GM23338 (cell line): ENCODE measurements around the gene WNT9A. TPM values are rescaled to one million over a fixed set of nuclear protein-coding genes. Genes with fewer than 3 reads are reported as not detected.

Source experiments
- ATAC-seq: fragments of 200-7000 bp; cut with Tn5 transposase; 3 replicates; pipeline ENCODE4 v1.9.1; 2020
- DNase-seq: peaks from one replicate; pipeline ENCODE4 v3.0.0-alpha.2; 2015; ENCODE audit warnings: low spot score
- H2AFZ ChIP-seq: fragments of 200-600 bp; sonication (generic); 2 replicates; pipeline ENCODE4 v1.8.0; 2016; ENCODE audit warnings: antibody characterized with exemption, mild to moderate bottlenecking, moderate library complexity
- H3F3A ChIP-seq: fragments of 200-600 bp; sonication (generic); replicated peaks from 2 replicates; pipeline ENCODE4 v1.8.0; 2017; ENCODE audit warnings: antibody characterized with exemption, mixed run types, low read depth
- H3K27ac ChIP-seq: fragments of 200-600 bp; sonication (generic); 2 replicates; pipeline ENCODE4 v1.6.1; 2016; ENCODE audit warnings: low read depth
- H3K27me3 ChIP-seq: fragments of 200-600 bp; sonication (generic); 2 replicates; pipeline ENCODE4 v1.8.0; 2016; ENCODE audit warnings: mild to moderate bottlenecking, mixed run types, moderate library complexity; ENCODE audit not compliant: insufficient read depth
- H3K36me3 ChIP-seq: fragments of 200-600 bp; sonication (generic); 2 replicates; pipeline ENCODE4 v1.8.0; 2016; ENCODE audit warnings: mild to moderate bottlenecking; ENCODE audit not compliant: insufficient read depth
- H3K4me1 ChIP-seq: fragments of 200-600 bp; sonication (generic); 2 replicates; pipeline ENCODE4 v1.8.0; 2016; ENCODE audit warnings: mild to moderate bottlenecking, moderate library complexity; ENCODE audit not compliant: insufficient read depth
- H3K4me2 ChIP-seq: fragments of 200-600 bp; sonication (generic); 2 replicates; pipeline ENCODE4 v1.7.1; 2017; ENCODE audit warnings: mixed run types
- H3K4me3 ChIP-seq: fragments of 200-600 bp; sonication (generic); 2 replicates; pipeline ENCODE4 v1.6.1; 2016; ENCODE audit warnings: mixed run types
- H3K79me2 ChIP-seq: fragments of 200-600 bp; sonication (generic); replicated peaks from 2 replicates; pipeline ENCODE4 v1.8.0; 2017; ENCODE audit warnings: mild to moderate bottlenecking; ENCODE audit not compliant: insufficient read depth
- H3K9me2 ChIP-seq: fragments of 200-600 bp; sonication (generic); 2 replicates; pipeline ENCODE4 v1.8.0; 2017; ENCODE audit not compliant: insufficient read depth
- H4K20me1 ChIP-seq: fragments of 200-600 bp; sonication (generic); replicated peaks from 2 replicates; pipeline ENCODE4 v1.8.0; 2017; ENCODE audit warnings: mild to moderate bottlenecking; ENCODE audit not compliant: insufficient read depth
- H3K27ac Mint-ChIP-seq: 2 replicates; pipeline ENCODE4 v1.8.0; 2020; ENCODE audit warnings: inconsistent platforms, mild to moderate bottlenecking, moderate library complexity, mixed read lengths
- H3K27me3 Mint-ChIP-seq: 3 replicates; pipeline ENCODE4 v1.8.0; 2022; ENCODE audit warnings: low read depth, mild to moderate bottlenecking, moderate library complexity, mixed read lengths, inconsistent platforms; ENCODE audit not compliant: insufficient read depth, poor library complexity
- H3K36me3 Mint-ChIP-seq: 3 replicates; pipeline ENCODE4 v1.8.0; 2021; ENCODE audit warnings: low read depth, mild to moderate bottlenecking, inconsistent platforms, moderate library complexity, mixed read lengths
- H3K4me1 Mint-ChIP-seq: 3 replicates; pipeline ENCODE4 v1.8.0; 2020; ENCODE audit warnings: mild to moderate bottlenecking, inconsistent platforms, mixed read lengths
- H3K4me3 Mint-ChIP-seq: 3 replicates; pipeline ENCODE4 v1.8.0; 2021; ENCODE audit warnings: moderate library complexity, mild to moderate bottlenecking, inconsistent platforms, mixed read lengths
- H3K9me3 Mint-ChIP-seq: 3 replicates; pipeline ENCODE4 v1.8.0; 2020; ENCODE audit warnings: moderate library complexity, mild to moderate bottlenecking, inconsistent platforms, mixed read lengths
- POLR2AphosphoS5 ChIP-seq: IDR thresholded peaks from 2 replicates; pipeline ENCODE4 v1.6.1; 2016; ENCODE audit warnings: antibody characterized with exemption, low read depth
- polyA plus RNA-seq: library from polyadenylated mRNA; unstranded; fragments of >200 nt; fragmentation: Nextera tagmentation; extraction: Ambion mirVana; gene quantifications from 2 replicates; pipeline ENCODE4 v1.2.1, GENCODE V29; 2016
- total RNA-seq: library from RNA; depleted of rRNA; stranded (reverse); fragments of >200 nt; shearing (Covaris generic); gene quantifications from 2 replicates; pipeline ENCODE4 v1.2.3, GENCODE V29; 2014
- TF ChIP-seq, protein P1 (sequence below): IDR thresholded peaks from 2 replicates; pipeline ENCODE4 v1.6.1; 2016; ENCODE audit warnings: antibody characterized with exemption
- TF ChIP-seq, protein P2 (sequence below): fragments of 250-450 bp; sonication (Bioruptor Pico); IDR thresholded peaks from 2 replicates; pipeline ENCODE4 v1.5.0; 2020; ENCODE audit warnings: mild to moderate bottlenecking, moderate library complexity

The WNT9A gene
- total and polyA plus RNA-seq, 2 experiments from 2014 or later: 0.06 to 2.0 TPM

DNA sequence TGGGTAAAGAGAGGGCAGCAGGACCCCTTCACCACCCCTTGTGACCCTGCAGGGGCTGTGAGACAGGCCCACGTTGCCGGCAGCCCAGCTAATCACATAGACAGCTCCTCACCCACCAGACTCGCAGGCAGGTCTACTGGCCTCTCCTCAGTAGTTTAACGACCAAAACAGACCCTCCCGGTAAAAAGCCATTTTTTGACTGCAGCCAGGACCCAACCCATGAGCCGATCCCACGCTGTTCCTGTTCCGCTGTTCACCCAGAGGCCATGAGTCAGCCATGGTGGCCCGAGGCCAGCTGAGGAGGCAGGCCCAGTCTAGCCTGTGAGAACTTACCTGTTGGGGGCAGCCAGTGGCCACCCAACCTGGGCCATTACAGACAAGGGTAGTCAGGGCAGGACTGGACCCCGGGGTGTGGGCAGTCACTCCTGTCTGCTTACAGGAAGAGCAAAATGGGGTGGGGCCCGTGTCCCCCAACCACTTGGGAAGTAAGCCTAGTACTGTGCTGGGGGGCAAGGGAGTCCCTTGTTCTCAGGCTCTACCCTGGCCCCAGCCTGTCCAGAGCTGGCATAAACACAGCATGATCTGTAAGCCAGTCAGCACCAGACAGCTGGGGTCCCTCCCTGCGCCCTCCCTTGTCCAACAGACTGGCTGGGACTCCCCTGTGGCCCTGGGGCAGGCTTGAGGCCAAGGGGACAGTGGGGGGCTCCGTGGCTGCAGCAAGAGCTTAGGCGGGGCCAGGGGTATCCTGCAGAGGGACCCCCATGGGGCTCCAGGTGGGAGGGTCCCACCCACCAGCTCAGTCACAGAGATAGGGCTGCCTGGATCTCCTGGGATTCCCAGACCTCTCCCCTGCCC is 61.9 kb downstream of the WNT9A start:
- H3K27me3 ChIP-seq: no peaks in the 10 kb centered on the region
- no peaks in the 10 kb centered on the region for H3K79me2 ChIP-seq
- no peaks in the 10 kb centered on the region for H3F3A ChIP-seq
- TF ChIP-seq, protein P1, sequence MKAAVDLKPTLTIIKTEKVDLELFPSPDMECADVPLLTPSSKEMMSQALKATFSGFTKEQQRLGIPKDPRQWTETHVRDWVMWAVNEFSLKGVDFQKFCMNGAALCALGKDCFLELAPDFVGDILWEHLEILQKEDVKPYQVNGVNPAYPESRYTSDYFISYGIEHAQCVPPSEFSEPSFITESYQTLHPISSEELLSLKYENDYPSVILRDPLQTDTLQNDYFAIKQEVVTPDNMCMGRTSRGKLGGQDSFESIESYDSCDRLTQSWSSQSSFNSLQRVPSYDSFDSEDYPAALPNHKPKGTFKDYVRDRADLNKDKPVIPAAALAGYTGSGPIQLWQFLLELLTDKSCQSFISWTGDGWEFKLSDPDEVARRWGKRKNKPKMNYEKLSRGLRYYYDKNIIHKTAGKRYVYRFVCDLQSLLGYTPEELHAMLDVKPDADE: no peak
- Mint-ChIP-seq H3K4me1 (peaks cover 8% of the 10 kb centered on the region), H3K4me3 (peak overlapping the region; percentile 34; the same call in 2 of the 3 replicates), H3K9me3 (no peaks in the 10 kb centered on the region), H3K36me3 (peaks cover 2% of the 10 kb centered on the region; the same call in 1 of the 3 replicates), H3K27me3 (peaks cover 10% of the 10 kb centered on the region), H3K27ac (no peak overlapping the region)
- no peak overlapping the region for H3K27ac ChIP-seq
- H3K9me2 ChIP-seq: no peaks in the 10 kb centered on the region
- ATAC-seq (no peak), DNase-seq (no peak)
- H3K4me2 ChIP-seq: peak overlapping the region; percentile 86
- H4K20me1 ChIP-seq: no peaks in the 10 kb centered on the region
- 0 out of 2 replicates have a peak overlapping the region, but pooled peaks have one; percentile 77 for H3K4me3 ChIP-seq
- H3K4me1 ChIP-seq: peaks cover 6% of the 10 kb centered on the region; the same call in 1 of the 2 replicates
- no peaks in the 10 kb centered on the region for H3K36me3 ChIP-seq
- no peak overlapping the region for H2AFZ ChIP-seq

DNA sequence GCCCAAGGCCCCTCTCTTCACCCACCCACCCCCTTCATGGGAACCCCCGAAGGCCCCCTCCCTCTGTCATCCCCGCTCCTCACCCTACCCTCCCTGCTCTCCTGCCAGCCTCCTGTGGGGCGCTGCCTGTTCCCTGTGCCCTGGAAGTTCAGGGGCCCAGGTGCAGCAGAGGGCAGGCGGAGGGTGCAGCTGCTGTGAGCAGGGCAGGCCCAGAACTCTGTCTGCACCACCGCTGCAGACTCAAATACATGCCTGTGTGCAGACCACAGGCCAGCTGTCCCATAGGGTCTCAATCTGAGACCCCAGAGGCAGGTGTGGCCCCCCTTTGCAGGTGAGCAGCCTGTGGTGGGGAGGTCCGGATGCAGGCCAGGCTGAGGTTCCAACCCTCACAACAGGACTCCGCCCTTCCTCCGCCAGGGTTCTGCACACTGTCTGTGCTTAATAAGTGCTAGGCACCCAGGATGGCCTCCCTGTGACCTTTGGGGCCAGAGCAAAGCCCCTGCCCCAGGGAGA is 62.5 kb downstream of the WNT9A start:
- H3K4me3 Mint-ChIP-seq: no peak overlapping the region
- no peak overlapping the region for H2AFZ ChIP-seq
- H3K27ac Mint-ChIP-seq: no peak overlapping the region

More for the DNA sequence above, 62.5 kb downstream of the WNT9A start:
- Histone ChIP-seq H3K79me2 (no peaks in the 10 kb centered on the region), H4K20me1 (no peaks in the 10 kb centered on the region), H3K36me3 (no peaks in the 10 kb centered on the region), H3K4me1 (peaks cover 6% of the 10 kb centered on the region; the same call in 1 of the 2 replicates), H3K27me3 (no peaks in the 10 kb centered on the region), H3K4me2 (no peak overlapping the region), H3K4me3 (no peak overlapping the region), H3K27ac (no peak overlapping the region), H3F3A (no peaks in the 10 kb centered on the region), H3K9me2 (no peaks in the 10 kb centered on the region)
- TF ChIP-seq POLR2AphosphoS5: no peak
- TF ChIP-seq, protein P2, sequence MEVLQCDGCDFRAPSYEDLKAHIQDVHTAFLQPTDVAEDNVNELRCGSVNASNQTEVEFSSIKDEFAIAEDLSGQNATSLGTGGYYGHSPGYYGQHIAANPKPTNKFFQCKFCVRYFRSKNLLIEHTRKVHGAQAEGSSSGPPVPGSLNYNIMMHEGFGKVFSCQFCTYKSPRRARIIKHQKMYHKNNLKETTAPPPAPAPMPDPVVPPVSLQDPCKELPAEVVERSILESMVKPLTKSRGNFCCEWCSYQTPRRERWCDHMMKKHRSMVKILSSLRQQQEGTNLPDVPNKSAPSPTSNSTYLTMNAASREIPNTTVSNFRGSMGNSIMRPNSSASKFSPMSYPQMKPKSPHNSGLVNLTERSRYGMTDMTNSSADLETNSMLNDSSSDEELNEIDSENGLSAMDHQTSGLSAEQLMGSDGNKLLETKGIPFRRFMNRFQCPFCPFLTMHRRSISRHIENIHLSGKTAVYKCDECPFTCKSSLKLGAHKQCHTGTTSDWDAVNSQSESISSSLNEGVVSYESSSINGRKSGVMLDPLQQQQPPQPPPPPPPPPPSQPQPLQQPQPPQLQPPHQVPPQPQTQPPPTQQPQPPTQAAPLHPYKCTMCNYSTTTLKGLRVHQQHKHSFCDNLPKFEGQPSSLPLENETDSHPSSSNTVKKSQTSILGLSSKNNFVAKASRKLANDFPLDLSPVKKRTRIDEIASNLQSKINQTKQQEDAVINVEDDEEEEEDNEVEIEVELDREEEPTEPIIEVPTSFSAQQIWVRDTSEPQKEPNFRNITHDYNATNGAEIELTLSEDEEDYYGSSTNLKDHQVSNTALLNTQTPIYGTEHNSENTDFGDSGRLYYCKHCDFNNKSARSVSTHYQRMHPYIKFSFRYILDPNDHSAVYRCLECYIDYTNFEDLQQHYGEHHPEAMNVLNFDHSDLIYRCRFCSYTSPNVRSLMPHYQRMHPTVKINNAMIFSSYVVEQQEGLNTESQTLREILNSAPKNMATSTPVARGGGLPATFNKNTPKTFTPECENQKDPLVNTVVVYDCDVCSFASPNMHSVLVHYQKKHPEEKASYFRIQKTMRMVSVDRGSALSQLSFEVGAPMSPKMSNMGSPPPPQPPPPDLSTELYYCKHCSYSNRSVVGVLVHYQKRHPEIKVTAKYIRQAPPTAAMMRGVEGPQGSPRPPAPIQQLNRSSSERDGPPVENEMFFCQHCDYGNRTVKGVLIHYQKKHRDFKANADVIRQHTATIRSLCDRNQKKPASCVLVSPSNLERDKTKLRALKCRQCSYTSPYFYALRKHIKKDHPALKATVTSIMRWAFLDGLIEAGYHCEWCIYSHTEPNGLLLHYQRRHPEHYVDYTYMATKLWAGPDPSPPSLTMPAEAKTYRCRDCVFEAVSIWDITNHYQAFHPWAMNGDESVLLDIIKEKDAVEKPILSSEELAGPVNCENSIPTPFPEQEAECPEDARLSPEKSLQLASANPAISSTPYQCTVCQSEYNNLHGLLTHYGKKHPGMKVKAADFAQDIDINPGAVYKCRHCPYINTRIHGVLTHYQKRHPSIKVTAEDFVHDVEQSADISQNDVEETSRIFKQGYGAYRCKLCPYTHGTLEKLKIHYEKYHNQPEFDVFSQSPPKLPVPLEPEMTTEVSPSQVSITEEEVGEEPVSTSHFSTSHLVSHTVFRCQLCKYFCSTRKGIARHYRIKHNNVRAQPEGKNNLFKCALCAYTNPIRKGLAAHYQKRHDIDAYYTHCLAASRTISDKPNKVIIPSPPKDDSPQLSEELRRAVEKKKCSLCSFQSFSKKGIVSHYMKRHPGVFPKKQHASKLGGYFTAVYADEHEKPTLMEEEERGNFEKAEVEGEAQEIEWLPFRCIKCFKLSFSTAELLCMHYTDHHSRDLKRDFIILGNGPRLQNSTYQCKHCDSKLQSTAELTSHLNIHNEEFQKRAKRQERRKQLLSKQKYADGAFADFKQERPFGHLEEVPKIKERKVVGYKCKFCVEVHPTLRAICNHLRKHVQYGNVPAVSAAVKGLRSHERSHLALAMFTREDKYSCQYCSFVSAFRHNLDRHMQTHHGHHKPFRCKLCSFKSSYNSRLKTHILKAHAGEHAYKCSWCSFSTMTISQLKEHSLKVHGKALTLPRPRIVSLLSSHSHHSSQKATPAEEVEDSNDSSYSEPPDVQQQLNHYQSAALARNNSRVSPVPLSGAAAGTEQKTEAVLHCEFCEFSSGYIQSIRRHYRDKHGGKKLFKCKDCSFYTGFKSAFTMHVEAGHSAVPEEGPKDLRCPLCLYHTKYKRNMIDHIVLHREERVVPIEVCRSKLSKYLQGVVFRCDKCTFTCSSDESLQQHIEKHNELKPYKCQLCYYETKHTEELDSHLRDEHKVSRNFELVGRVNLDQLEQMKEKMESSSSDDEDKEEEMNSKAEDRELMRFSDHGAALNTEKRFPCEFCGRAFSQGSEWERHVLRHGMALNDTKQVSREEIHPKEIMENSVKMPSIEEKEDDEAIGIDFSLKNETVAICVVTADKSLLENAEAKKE (CRISPR knock-in tag): no peak
- TF ChIP-seq, protein P1: no peak
- ATAC-seq (no peak), DNase-seq (no peak)
- no peaks in the 10 kb centered on the region for H3K9me3 Mint-ChIP-seq
- H3K27me3 Mint-ChIP-seq: peaks cover 10% of the 10 kb centered on the region
- H3K4me1 Mint-ChIP-seq: peaks cover 8% of the 10 kb centered on the region
- peaks cover 2% of the 10 kb centered on the region; the same call in 1 of the 3 replicates for H3K36me3 Mint-ChIP-seq
